Uterus (tissue), 2 donors: ENCODE results near the gene DIABLO.

Experiments used
- POLR2A ChIP-seq, 2 donors: fragments of 450-650 bp; IDR thresholded peaks; one replicate each; pipeline ENCODE4 v1.6.1; 2016; ENCODE audit warnings: antibody characterized with exemption in 2 of 2, mild to moderate bottlenecking in 1 of 2, moderate library complexity in 1 of 2
- TF ChIP-seq, protein P1 (sequence below), 4 experiments: fragments of 200-600 bp in 2 of 4; fragments of 450-650 bp in 2 of 4; sonication (generic) in 2 of 4; IDR thresholded peaks; one replicate each; pipeline ENCODE4 v1.5.1; 2016 to 2019; ENCODE audit warnings: antibody characterized with exemption in 4 of 4, mild to moderate bottlenecking in 2 of 4, moderate library complexity in 1 of 4

GRCh38 chr12:122168492-122168891 lies 57.4 kb downstream of the DIABLO start:
- TF ChIP-seq, protein P1, sequence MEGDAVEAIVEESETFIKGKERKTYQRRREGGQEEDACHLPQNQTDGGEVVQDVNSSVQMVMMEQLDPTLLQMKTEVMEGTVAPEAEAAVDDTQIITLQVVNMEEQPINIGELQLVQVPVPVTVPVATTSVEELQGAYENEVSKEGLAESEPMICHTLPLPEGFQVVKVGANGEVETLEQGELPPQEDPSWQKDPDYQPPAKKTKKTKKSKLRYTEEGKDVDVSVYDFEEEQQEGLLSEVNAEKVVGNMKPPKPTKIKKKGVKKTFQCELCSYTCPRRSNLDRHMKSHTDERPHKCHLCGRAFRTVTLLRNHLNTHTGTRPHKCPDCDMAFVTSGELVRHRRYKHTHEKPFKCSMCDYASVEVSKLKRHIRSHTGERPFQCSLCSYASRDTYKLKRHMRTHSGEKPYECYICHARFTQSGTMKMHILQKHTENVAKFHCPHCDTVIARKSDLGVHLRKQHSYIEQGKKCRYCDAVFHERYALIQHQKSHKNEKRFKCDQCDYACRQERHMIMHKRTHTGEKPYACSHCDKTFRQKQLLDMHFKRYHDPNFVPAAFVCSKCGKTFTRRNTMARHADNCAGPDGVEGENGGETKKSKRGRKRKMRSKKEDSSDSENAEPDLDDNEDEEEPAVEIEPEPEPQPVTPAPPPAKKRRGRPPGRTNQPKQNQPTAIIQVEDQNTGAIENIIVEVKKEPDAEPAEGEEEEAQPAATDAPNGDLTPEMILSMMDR (IDR thresholded peaks at IDR 0.05) = no peak
- TF ChIP-seq POLR2A (IDR thresholded peaks at IDR 0.05) = no peak
